AG08395 (cell line): ENCODE data around the gene LRRFIP1.
A peak's percentile ranks its signal among the peaks of the same experiment; 100 is the strongest.
"Not testable (repeated sequence)": the region's sequence is repeated elsewhere in the genome, so short reads cannot be mapped to it uniquely, and the experiment has no call there.

Experiments used
- DNase-seq: peaks from one replicate; pipeline ENCODE4 v3.0.0; 2012; ENCODE audit warnings: mixed read lengths, low spot score

LRRFIP1 gene, protein sequence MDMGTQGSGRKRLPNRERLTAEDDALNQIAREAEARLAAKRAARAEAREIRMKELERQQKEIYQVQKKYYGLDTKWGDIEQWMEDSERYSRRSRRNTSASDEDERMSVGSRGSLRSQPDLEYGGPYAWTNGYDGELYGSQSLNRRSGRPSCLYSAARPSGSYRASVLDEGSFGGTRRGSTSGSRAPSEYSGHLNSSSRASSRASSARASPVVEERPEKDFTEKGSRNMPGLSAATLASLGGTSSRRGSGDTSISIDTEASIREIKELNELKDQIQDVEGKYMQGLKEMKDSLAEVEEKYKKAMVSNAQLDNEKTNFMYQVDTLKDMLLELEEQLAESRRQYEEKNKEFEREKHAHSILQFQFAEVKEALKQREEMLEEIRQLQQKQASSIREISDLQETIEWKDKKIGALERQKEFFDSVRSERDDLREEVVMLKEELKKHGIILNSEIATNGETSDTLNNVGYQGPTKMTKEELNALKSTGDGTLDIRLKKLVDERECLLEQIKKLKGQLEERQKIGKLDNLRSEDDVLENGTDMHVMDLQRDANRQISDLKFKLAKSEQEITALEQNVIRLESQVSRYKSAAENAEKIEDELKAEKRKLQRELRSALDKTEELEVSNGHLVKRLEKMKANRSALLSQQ

DNA sequence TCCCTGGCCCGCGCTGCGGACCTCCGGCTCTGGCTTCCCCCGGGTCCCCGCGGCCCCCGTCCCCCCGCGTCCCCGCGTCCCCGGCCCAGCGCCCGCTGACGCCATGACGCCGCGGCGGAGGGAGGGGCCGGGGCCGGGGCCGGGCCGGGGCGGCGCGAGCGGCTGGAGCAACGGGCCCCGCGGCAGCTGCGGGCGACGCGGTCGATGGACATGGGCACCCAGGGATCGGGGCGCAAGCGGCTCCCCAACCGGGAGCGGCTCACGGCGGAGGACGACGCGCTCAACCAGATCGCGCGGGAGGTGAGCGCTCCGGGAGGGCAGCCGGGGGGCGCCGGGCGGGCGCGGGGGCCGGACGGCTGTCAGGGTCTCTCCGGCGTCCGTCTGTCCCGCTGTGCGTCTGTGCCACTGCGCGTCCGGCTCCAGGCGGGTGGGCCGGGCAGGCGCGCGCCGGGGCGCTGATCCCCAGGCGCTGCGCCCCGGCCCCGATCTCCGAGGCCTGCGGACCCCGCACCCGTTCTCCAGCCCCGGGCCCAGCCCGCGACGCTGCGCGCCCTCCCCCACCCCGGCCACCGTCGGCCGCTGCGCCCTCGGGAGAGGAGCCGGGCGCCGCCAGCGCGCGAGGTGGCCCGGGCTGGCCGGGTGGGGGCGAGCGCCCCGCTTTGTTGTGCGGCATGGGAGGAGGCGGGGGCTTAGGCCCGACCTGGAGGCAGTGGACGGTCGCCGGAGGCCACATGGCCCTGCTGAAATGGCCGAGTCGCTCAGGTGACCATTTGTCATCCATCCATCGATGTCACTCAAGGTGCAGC, at the start of gene LRRFIP1:
Gene LRRFIP1 (plus strand): TSS at position 147 of the 806 bp plus-strand sequence. CDS start 58 bp downstream, at position 205.
- peak; percentile 61 for DNase-seq

DNA sequence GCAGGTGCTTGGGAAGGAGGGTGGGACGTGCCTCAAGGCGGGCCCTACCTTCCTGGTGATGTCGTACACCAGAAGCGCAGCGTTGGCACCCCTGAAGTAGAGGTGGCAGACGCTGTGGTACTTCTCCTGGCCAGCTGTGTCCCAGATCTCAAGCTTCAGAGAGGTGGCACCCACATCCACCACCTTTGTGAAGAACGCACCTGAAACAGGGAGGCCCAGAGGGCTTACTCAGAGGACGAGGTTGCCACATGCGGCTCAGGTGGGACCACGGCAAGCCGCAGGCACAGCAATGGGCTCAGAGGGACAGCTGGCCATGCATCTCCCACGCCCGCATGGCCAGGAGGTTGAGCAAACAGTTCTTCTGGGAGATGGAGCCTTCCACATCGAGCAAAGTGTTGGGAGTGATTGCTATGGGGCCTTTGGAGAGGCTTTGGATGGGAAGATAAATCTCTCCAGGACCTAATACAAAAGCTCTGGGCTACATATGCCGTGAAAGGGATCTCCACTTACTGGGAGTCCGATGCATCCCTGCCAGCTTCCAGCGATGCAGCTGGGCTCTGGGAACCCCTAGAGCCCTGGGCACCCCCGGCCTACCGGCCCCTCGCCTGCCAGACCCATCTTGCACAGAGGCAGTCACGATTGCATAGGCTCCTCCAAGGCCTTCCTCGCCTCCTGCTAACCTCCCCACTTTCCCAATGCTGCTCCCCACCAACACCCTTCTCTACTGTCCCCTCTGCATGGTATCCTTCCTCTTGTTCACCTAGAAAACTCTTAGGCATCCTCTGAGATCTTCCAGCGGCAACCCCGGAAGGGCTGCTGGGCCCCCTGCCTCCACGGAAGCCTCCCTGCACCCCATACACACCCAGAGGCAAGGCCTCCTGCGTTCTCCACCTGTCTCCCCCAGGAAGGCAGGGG, 49.2 kb upstream of the LRRFIP1 start:
- no peak for DNase-seq

DNA sequence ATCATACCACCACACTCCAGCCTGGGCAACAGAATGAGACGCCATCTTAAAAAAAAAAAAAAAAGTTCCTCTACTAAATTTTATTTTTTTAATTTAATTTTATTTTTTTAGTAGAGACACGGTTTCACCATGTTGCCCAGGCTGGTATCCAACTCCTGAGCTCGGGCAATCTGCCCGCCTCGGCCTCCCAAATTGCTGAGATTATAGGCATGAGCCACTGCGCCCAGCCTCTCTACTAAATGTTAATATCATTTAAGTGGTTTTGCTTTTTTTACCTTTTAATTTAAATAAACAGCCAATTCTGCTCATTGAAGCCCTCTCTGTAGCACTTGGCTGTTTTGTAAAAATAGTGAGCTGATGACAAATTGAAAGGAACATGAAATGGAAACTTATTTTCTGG, 46.1 kb upstream of the LRRFIP1 start:
- DNase-seq, result no peak

DNA sequence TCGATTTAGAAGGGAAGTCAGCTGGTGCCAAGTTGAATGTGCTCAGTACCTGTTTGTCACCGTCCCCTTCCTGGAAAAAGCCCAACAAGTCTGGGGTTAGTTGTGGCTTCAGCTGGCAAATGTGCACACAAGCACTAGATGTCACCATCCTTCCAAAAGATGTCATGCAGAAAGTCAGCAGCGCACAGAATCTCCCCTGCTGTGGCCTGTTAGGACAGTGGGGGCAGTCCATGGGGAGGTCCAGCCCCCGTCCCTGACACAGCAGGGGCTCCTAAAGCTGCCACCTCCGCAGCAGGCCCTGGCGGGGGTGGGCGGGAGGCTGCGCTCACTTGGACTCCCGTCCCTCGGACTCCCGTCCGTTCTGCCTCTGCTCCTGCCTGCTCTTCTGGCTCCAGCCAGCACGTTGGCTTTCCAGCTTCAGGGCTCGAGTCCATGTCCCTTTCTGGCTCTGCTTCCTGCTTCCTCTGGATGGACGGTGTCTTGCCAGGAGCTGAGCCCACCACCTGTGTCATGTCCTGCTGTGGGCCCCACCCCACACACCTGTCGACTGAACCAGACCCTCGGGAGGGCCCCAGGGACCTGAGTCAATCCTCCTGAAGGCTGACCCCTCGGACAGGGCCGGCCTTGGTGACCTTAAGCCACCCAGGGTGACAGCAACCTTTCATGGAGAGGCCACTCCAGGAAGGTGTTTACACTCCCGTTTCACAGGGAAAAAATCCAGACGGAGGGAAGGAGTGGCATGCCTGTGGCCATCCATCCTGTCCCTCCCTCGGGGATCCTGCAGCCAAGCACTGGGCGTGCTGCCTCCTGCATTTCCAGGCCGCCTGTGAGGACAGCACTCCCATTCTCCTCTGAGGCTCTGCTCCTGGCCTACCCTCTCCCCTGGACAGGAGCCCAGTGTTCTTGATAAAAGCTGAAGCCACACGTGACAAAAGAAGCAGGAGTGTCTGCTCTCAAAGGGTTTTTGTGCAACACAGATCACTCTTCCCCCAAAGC, 45.3 kb upstream of the LRRFIP1 start:
- DNase-seq, result peak; percentile 85

DNA sequence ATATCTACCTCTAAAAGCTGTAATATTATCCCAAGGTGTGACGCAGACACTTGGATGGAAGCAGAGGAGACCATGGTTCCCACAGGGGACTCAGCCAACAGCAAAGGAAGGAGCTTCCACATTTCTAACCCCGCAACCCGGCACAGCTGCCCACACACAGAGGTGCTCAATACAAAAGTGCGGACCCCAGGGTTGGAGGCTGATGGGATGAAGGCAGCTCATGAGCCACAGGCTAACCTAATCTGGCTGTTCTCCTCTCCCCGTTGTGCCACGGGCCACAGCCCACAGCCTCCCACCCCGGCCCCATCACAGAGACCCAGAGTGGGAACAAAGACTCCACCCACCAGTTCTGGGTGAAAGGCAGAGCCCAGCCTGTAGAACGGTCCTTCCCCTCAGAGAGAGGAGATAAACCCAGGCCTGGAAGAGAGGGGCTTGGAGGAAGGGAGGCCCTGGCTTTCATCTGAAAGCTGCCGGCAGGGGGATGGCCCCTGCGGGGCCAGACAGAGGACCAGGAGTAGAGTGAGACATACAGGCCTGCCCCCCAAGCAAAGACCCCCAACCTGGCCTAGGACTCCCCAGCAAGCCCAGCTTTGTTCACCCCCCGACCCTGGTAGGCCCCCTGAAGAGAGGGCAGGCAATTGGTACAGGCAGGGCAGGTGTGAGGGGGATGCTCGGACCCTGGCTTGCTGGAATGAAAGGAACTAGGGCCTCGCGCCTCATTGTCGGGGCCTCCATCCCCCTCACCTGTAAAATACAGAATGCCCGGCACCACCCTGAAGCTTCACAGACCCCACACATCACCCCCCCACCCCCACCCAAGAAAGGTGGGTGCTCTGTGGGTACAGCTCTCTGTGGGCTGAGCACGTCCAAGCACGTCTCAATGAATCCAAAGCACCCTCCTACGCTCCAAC, 43.7 kb upstream of the LRRFIP1 start:
- DNase-seq, result no peak

DNA sequence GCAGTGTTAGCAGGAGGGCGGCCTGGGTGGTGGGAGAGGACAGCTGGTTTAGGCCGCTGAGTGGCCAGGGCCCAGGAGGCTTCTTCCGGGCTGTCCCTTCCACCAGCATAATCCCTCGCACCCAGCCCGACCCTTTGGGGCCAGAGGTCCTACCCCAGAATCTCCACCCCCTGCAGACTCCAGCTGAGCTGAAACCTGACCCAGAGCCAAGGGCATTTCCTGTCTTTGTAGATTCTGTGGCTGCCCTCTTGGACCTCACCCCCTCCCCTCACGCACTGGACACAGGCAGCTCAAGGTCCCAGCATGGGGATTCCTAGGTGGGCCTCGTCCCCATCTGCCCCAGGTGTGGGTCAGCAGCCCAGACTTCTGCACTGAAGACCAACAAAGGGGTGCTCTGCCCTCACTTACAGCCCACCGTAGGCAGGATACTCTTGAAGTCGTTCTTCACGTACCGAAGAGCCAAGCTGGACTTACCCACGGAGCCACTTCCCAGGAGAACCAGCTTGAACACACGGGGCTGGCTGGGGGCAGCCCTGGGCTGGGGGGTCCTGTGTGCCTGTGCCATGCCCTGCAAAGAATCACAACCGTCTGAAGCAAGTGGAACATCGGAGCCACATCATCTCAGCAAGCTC, 41.7 kb upstream of the LRRFIP1 start:
- DNase-seq, result no peak

DNA sequence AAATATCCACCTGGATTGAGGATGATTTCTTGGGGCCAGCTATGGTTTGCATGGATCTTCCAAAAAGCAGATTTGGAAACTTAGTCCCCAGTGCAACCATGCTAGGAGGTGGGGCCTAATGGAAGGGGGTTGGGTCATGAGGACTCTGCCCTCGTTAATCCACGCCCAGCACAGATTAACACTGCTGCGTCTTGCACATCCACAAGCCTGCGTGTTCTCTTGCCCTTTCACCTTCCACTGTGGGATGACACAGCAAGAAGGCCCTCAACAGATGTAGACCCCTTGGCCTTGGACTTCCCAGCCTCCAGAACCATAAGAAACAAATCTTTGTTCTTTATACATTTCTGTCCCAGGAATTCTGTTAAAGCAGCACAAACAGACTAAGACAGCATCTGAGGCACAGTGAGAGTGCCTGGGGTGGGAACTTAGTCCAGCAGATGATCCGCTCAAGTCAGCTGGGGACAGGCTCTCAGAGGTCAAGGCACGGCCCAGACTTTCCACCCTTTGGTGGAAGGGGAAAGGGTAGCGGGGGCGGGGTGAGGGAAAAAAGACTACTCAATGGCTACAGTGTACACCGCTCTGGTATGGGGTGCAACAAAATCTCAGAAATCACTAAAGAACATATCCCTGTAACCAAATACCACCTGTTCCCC, 39.2 kb upstream of the LRRFIP1 start:
- DNase-seq, result no peak

DNA sequence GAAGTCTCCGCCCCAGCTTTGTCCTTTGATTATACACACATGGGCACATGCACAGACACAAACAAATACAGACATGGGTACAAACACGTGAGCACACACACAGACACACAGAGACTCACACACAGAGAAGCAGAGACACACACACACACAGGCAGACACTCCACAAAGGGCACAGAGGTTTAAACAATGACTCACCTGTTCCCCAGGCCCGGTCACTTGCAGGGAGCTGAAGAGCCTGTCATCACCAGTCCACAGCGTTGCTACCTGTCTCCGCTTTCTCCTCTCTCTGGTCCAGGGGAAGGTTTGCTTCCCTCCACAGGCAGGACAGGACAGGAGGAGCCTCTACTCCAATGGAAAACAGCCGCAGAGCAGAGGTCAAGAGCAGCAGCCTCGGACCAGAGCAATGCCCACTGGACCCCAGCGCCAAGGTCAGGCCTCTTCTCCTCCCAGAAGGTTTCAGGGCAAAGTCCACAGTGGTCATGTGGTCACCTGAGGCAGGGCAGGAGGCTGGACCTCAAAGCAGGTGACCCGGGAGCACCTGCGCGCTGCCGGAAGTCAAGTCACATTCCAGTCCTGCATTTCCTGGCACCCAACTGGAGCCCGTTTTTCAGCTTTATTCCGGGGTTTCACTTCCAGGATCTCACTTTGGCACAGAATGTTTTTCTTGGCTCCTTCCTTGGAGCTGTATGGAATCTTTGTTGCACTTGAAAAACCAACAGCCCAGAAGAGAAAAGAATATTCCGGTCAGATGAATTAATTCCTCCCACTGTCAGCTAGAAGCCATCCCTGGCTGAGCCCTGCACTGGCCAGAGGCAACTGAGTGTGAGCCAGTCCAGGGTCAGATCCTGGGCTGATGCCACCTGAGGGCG, 36.9 kb upstream of the LRRFIP1 start, which contains the start of gene RAB17:
Gene RAB17 (minus strand): TSS at position 463 of the 869 bp plus-strand sequence. CDS start 4,580 bp downstream, outside the sequence.
- DNase-seq, result no peak

DNA sequence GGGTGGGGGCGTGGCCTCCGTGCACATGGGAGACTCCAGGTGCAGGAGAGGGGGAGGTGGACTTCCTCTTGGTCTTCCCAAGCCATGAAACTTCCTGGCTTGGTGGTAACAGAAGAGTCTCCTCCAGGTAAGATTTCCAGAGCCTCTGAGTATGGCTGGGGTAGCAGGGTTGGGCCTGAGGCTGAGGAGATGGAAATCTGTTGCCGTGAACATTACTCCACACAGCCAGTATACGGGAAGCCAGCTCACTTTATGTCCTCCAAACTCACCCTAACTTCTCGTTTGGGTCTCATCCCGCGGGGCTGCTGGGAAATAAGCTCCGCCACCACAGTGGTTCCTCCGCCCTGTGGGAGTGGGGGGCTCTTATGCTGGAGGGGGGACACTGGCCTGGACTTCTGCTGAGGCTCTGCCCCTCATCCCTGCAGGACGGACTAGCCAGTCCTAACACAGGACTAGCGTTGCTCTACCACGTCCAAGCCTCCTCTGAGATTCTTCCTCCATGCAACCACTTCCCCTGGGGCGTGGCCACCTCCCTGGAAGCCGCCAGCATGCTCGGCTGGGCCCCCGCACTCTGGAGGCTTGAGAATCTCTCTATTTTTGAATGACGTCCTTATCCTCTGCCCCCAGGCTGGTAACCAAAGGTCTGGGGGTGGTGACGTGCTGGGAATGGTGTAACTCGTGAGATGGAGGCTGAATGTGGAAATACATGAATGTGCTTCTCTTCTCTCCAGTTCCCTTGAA, 36.1 kb upstream of the LRRFIP1 start:
- DNase-seq, result no peak

DNA sequence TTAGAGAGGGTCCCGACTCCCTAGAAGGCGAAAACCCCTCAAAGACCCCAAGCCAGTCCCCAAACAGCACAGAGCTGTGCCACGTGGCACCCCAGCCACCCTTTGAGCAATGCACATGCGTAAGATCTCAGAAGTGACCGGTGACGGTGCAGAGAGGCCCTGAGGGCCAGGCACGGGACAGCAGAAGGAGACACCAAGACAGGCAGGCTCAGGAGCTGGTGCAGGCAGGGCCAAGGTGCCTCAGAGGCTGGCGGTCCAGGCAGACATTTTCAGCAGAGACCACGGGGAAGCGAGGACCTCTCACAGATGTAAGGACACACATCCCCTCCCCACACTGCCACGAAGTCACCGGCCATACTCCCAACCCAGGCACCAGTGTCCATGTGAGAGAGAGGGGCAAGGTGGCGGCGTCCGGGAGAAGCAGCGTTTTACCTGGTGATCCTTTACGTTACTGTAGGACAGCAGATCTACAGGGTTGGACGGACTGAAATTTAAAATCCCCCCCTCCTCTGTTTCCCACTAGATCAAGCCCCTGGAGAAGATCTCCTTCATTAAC, 34.9 kb upstream of the LRRFIP1 start:
- DNase-seq, result no peak

DNA sequence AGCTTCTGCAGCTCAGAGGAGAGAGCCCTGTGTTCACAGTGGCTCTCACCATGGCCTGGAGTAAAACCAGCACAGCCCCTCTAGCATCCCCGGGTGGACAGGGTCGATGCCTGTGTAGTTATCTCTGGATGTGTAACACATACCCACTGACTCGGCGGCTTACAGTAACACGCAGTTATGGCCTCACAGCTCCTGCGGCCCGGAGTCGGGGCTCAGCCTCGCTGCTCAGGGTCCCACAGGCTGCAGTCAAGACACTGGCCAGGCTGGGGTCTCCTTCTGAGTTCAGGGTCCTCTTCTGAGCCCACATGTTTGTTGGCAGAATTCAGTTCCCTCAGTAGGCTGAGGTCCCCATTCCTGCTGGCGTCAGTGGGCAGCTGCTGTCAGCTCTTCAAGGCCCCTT, 34.4 kb upstream of the LRRFIP1 start:
- DNase-seq, result no peak

DNA sequence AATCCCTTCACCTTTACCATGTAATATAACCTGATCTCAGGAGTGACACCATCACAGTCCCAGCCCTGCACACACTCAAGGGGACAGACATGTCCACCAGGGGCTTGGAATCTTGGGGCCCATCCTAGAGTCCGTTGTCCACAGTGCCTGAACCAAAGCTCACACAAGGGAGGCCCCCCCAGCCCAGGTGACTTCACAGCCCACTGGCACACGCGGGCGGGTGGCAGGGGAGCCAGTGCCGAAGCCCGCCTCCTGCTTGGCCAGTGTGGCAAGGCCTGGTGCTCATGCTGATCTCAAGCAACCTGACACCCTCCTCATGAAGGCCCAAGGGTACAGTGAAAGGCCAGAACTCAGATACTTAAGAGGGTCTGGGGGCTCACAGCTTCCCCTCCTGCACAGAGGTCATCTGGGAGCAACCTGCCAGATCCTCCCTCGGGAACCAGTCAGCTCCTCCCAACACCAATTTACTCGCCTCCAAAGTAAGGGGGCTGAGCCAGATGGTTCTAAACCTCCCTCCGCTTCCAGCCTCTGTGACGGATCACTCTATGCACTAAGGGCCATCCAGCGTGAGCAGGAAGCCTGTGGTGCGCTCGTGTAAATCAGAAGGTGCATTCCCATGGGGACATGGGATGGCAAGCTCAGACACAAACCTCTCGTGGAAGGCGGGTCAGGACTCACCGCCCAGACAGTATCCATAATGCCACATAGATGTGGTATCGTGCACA, 33.6 kb upstream of the LRRFIP1 start:
- DNase-seq, result no peak

DNA sequence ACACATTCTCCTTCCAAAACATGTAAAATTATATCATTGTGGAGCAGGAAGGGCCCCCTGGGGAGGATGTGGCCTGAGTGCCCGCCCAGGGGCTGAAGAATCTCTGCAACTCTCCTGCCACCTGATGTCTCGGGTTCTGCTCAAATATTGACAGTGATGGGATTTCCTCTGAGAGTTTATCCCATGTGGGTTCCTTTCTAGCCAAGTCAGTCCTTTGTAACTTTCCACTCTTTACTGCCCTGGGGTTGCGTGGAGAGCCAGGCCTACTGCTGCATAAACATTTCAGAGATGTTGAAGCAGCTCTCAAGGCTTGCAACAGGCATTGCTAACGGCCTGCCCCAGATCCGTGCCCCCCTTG, 32.9 kb upstream of the LRRFIP1 start:
- no peak for DNase-seq

DNA sequence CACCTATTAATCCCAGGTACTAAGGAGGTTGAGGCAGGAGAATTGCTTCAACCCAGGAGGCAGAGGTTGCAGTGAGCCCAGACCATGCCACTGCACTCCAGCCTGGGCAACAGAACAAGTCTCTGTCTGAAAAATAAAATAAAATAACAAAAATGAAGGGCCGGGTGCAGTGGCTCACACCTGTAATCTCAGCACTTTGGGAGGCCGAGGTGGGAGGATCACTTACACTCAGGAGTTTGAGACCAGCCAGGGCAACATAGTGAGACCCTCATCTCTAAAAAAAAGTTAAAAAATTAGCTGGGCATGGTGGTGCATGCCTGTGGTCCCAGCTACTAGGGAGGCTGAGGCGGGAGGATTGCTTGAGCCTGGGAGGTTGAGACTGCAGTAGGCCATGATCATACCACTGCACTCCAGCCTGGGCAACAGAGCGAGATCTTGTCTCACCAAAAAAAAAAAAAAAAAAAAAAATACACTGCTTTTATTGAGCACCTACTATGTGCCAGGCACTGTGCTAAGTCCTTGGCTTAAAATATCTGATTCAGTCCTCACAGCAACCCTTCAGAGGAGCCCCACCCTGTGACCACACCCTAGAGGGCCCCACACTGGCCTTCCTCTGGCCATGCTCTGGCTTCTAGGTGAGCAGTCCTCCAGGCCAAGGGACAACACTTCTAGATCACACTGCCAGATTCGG, 31.4 kb upstream of the LRRFIP1 start:
- DNase-seq, result not testable (repeated sequence)
